H9 (cell line): ENCODE measurements around the gene N4BP2. TPM values are rescaled to one million over a fixed set of nuclear protein-coding genes. Genes with fewer than 3 reads are reported as not detected.

Experiments
- DNase-seq: peaks from one replicate; pipeline ENCODE4 v3.0.0-alpha.2; 2017
- H2AFZ ChIP-seq: one replicate; pipeline ENCODE4 v1.6.1; 2013; ENCODE audit warnings: mild to moderate bottlenecking, low read length, control low read depth, moderate library complexity
- H2AK5ac ChIP-seq: 2 replicates; pipeline ENCODE4 v1.6.1; 2013; ENCODE audit warnings: low read length, control low read depth, mixed read lengths; ENCODE audit not compliant: insufficient read length
- H2BK120ac ChIP-seq: one replicate; pipeline ENCODE4 v1.6.1; 2013; ENCODE audit warnings: low read depth, mild to moderate bottlenecking, low read length, control low read depth, inconsistent platforms; ENCODE audit not compliant: poor library complexity, severe bottlenecking
- H2BK12ac ChIP-seq: 2 replicates; pipeline ENCODE4 v1.6.1; 2013; ENCODE audit warnings: low read length, control low read depth, mixed read lengths, low read depth; ENCODE audit not compliant: insufficient read length
- H2BK15ac ChIP-seq: 2 replicates; pipeline ENCODE4 v1.6.1; 2013; ENCODE audit warnings: low read depth, low read length, control low read depth
- H2BK20ac ChIP-seq: one replicate; pipeline ENCODE4 v1.6.1; 2013; ENCODE audit warnings: low read depth, mild to moderate bottlenecking, low read length, control low read depth, inconsistent platforms; ENCODE audit not compliant: poor library complexity, severe bottlenecking
- H2BK5ac ChIP-seq: 2 replicates; pipeline ENCODE4 v1.6.1; 2013; ENCODE audit warnings: low read length, control low read depth, mixed read lengths; ENCODE audit not compliant: insufficient read length
- H3K14ac ChIP-seq: 2 replicates; pipeline ENCODE4 v1.6.1; 2013; ENCODE audit warnings: low read length, control low read depth; ENCODE audit not compliant: insufficient read depth
- H3K18ac ChIP-seq: 2 replicates; pipeline ENCODE4 v1.6.1; 2013; ENCODE audit warnings: low read depth, mild to moderate bottlenecking, mixed read lengths, low read length, control low read depth; ENCODE audit not compliant: insufficient read length
- H3K23ac ChIP-seq: 2 replicates; pipeline ENCODE4 v1.6.1; 2013; ENCODE audit warnings: low read length, control low read depth, mixed read lengths, low read depth; ENCODE audit not compliant: insufficient read length
- H3K23me2 ChIP-seq: 2 replicates; pipeline ENCODE4 v1.6.1; 2013; ENCODE audit warnings: low read depth, mild to moderate bottlenecking, mixed read lengths, low read length, control low read depth; ENCODE audit not compliant: insufficient read length, poor library complexity, severe bottlenecking
- H3K27ac ChIP-seq: 2 replicates; pipeline ENCODE4 v1.5.1; 2013; ENCODE audit warnings: low read length, control low read depth, mixed read lengths, low read depth; ENCODE audit not compliant: insufficient read length
- H3K27me3 ChIP-seq: 2 replicates; pipeline ENCODE4 v1.6.1; 2013; ENCODE audit warnings: low read length, control low read depth, inconsistent platforms; ENCODE audit not compliant: insufficient read depth
- H3K4ac ChIP-seq: 2 replicates; pipeline ENCODE4 v1.6.1; 2013; ENCODE audit warnings: low read depth, mild to moderate bottlenecking, control low read depth, inconsistent platforms, low read length, moderate library complexity
- H3K4me1 ChIP-seq: 2 replicates; pipeline ENCODE4 v1.6.1; 2013; ENCODE audit warnings: low read length, control low read depth, inconsistent platforms; ENCODE audit not compliant: insufficient read depth
- H3K4me2 ChIP-seq: 2 replicates; pipeline ENCODE4 v1.6.1; 2013; ENCODE audit warnings: low read length, control low read depth, mixed read lengths; ENCODE audit not compliant: insufficient read length, insufficient read depth
- H3K56ac ChIP-seq: 2 replicates; pipeline ENCODE4 v1.6.1; 2013; ENCODE audit warnings: low read depth, mild to moderate bottlenecking, mixed read lengths, low read length, control low read depth; ENCODE audit not compliant: insufficient read length
- H3K79me1 ChIP-seq: 2 replicates; pipeline ENCODE4 v1.6.1; 2013; ENCODE audit warnings: low read depth, mild to moderate bottlenecking, moderate library complexity, low read length, control low read depth, inconsistent platforms; ENCODE audit not compliant: insufficient read depth, poor library complexity, severe bottlenecking
- H3K79me2 ChIP-seq: 2 replicates; pipeline ENCODE4 v1.6.1; 2013; ENCODE audit warnings: low read length, control low read depth, inconsistent platforms; ENCODE audit not compliant: insufficient read depth
- H3K9ac ChIP-seq: 2 replicates; pipeline ENCODE4 v1.6.1; 2013; ENCODE audit warnings: low read length, control low read depth, mixed read lengths; ENCODE audit not compliant: insufficient read length; ENCODE audit errors: extremely low read depth
- H3K9me3 ChIP-seq: one replicate; pipeline ENCODE4 v1.6.1; 2013; ENCODE audit warnings: low read depth, low read length, inconsistent platforms; ENCODE audit not compliant: control insufficient read depth
- H3T11ph ChIP-seq: one replicate; pipeline ENCODE4 v1.6.1; 2013; ENCODE audit warnings: mild to moderate bottlenecking, low read length, control low read depth, inconsistent platforms
- H4K20me1 ChIP-seq: one replicate; pipeline ENCODE4 v1.6.1; 2013; ENCODE audit not compliant: control insufficient read depth, insufficient read length, insufficient read depth
- H4K5ac ChIP-seq: 2 replicates; pipeline ENCODE4 v1.6.1; 2013; ENCODE audit warnings: low read depth, mild to moderate bottlenecking, mixed read lengths, low read length, control low read depth; ENCODE audit not compliant: insufficient read length
- H4K8ac ChIP-seq: replicated peaks from 2 replicates; pipeline ENCODE4 v1.6.1; 2013; ENCODE audit warnings: low read length, control low read depth, mixed read lengths, low read depth; ENCODE audit not compliant: insufficient read length
- H4K91ac ChIP-seq: 2 replicates; pipeline ENCODE4 v1.6.1; 2013; ENCODE audit warnings: low read depth, mild to moderate bottlenecking, moderate library complexity, mixed read lengths, low read length, control low read depth; ENCODE audit not compliant: insufficient read length
- H3K27ac Mint-ChIP-seq, 3 experiments: 2 replicates in 2 of 3; 3 replicates in 1 of 3; pipeline ENCODE4 v1.8.0; 2020 to 2021; ENCODE audit warnings: mixed read lengths in 3 of 3, mild to moderate bottlenecking in 1 of 3, moderate library complexity in 1 of 3
- H3K27me3 Mint-ChIP-seq: 2 replicates; pipeline ENCODE4 v1.8.0; 2021; ENCODE audit warnings: low read depth, mild to moderate bottlenecking, moderate library complexity, mixed read lengths
- H3K36me3 Mint-ChIP-seq, 3 experiments: 2 replicates in 2 of 3; 3 replicates in 1 of 3; pipeline ENCODE4 v1.8.0; 2020 to 2021; ENCODE audit warnings: low read depth in 3 of 3, mixed read lengths in 3 of 3; ENCODE audit not compliant: insufficient read depth in 1 of 3
- H3K4me1 Mint-ChIP-seq, 2 experiments: 2 replicates each; pipeline ENCODE4 v1.8.0; 2020; ENCODE audit warnings: mixed read lengths in 2 of 2
- H3K4me3 Mint-ChIP-seq, 2 experiments: 2 replicates in 1 of 2; 3 replicates in 1 of 2; pipeline ENCODE4 v1.8.0; 2020 to 2021; ENCODE audit warnings: mild to moderate bottlenecking in 2 of 2, mixed read lengths in 2 of 2, moderate library complexity in 1 of 2
- H3K9me3 Mint-ChIP-seq, 2 experiments: 2 replicates in 1 of 2; 3 replicates in 1 of 2; pipeline ENCODE4 v1.8.0; 2020; ENCODE audit warnings: mild to moderate bottlenecking in 2 of 2, mixed read lengths in 2 of 2, moderate library complexity in 1 of 2
- WGBS: extraction: QIAGEN DNeasy Blood & Tissue Kit; methylation state at CpG from one replicate; pipeline ENCODE4 v1.1.7; 2013; ENCODE audit warnings: missing lambda C conversion rate, low lambda C conversion rate, mixed read lengths; ENCODE audit not compliant: insufficient read length; ENCODE audit errors: extremely low coverage; 5-methylcytosine and 5-hydroxymethylcytosine counted together
- total RNA-seq: library from RNA; stranded (reverse); gene quantifications from 2 replicates; pipeline ENCODE4 v1.2.1, GENCODE V29; 2021
- TF ChIP-seq, protein P1 (sequence below): fragments of 200-600 bp; sonication (generic); conservative IDR thresholded peaks from 3 replicates; pipeline ENCODE4 v1.8.0; 2021; ENCODE audit warnings: antibody characterized with exemption, mild to moderate bottlenecking

The N4BP2 gene
- total RNA-seq, 1 experiment from 2014 or later = 35.0 TPM

GRCh38 chr4:40132816-40133215 lies 76.2 kb downstream of the N4BP2 start:
- WGBS = no CpG with 5 or more reads among the region's 1 CpG
- DNase-seq = no peak
- H2AFZ ChIP-seq = no peak overlapping the region
- H2BK120ac ChIP-seq = no peak overlapping the region
- no peaks in the 10 kb centered on the region for H3K27me3 ChIP-seq
- no peak overlapping the region for H2BK20ac ChIP-seq
- H3K9me3 ChIP-seq = no peaks in the 10 kb centered on the region
- no peak overlapping the region for H2BK15ac ChIP-seq
- no peak overlapping the region for H3K14ac ChIP-seq
- H3K4me1 Mint-ChIP-seq = no peaks in the 10 kb centered on the region
- no peak overlapping the region for H2AK5ac ChIP-seq
- H3K56ac ChIP-seq = no peak overlapping the region
- H3K18ac ChIP-seq = no peak overlapping the region
- no peak overlapping the region for H4K5ac ChIP-seq
- H3K27ac Mint-ChIP-seq = no peak overlapping the region
- no peaks in the 10 kb centered on the region for H3K79me1 ChIP-seq
- H2BK12ac ChIP-seq = no peak overlapping the region
- H3K9ac ChIP-seq = no peak overlapping the region
- no peak overlapping the region for H4K91ac ChIP-seq
- H3K27me3 Mint-ChIP-seq = no peaks in the 10 kb centered on the region
- H3K4me3 Mint-ChIP-seq = no peak overlapping the region
- H4K20me1 ChIP-seq = no peaks in the 10 kb centered on the region
- H3K9me3 Mint-ChIP-seq = no peaks in the 10 kb centered on the region; a peak in 1 of 5 replicates
- H3K79me2 ChIP-seq = no peaks in the 10 kb centered on the region
- no peak overlapping the region for H3K27ac ChIP-seq
- no peak overlapping the region for H4K8ac ChIP-seq
- no peaks in the 10 kb centered on the region for H3K23me2 ChIP-seq
- no peak overlapping the region for H3K23ac ChIP-seq
- no peak overlapping the region for H3K4ac ChIP-seq
- peaks cover 26 to 64% (median 41%) of the 10 kb centered on the region in 3 experiments for H3K36me3 Mint-ChIP-seq
- H3K4me2 ChIP-seq = no peak overlapping the region
- H3T11ph ChIP-seq = no peak overlapping the region
- H2BK5ac ChIP-seq = no peak overlapping the region
- no peaks in the 10 kb centered on the region for H3K4me1 ChIP-seq
- TF ChIP-seq, protein P1, sequence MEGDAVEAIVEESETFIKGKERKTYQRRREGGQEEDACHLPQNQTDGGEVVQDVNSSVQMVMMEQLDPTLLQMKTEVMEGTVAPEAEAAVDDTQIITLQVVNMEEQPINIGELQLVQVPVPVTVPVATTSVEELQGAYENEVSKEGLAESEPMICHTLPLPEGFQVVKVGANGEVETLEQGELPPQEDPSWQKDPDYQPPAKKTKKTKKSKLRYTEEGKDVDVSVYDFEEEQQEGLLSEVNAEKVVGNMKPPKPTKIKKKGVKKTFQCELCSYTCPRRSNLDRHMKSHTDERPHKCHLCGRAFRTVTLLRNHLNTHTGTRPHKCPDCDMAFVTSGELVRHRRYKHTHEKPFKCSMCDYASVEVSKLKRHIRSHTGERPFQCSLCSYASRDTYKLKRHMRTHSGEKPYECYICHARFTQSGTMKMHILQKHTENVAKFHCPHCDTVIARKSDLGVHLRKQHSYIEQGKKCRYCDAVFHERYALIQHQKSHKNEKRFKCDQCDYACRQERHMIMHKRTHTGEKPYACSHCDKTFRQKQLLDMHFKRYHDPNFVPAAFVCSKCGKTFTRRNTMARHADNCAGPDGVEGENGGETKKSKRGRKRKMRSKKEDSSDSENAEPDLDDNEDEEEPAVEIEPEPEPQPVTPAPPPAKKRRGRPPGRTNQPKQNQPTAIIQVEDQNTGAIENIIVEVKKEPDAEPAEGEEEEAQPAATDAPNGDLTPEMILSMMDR = no peak
